Neural cell (in vitro differentiated cells): ENCODE data around the gene SMCO4. TPM values are rescaled to one million over a fixed set of nuclear protein-coding genes. Genes with fewer than 3 reads are reported as not detected.

Experiments used
- H2AFZ ChIP-seq: fragments of 200-600, 300-800 bp; sonication (generic), shearing (Covaris generic); 2 replicates; pipeline ENCODE4 v1.6.0; 2014; ENCODE audit warnings: low read depth, mild to moderate bottlenecking, antibody characterized with exemption, low read length, moderate library complexity
- H3F3A ChIP-seq: fragments of 200-600 bp; shearing (Covaris generic); 2 replicates; pipeline ENCODE4 v1.6.1; 2016; ENCODE audit warnings: mild to moderate bottlenecking, moderate library complexity, mixed read lengths, antibody characterized with exemption, low read length; ENCODE audit not compliant: insufficient read depth, poor library complexity, severe bottlenecking
- H3K27ac ChIP-seq: fragments of 200-600, 300-800 bp; sonication (generic), shearing (Covaris generic); 2 replicates; pipeline ENCODE4 v1.5.1; 2014; ENCODE audit warnings: mild to moderate bottlenecking, low read length, moderate library complexity
- H3K27me3 ChIP-seq: fragments of 300-800, 200-600 bp; sonication (generic), shearing (Covaris generic); 2 replicates; pipeline ENCODE4 v1.6.0; 2014; ENCODE audit warnings: mild to moderate bottlenecking, low read depth, low read length, moderate library complexity; ENCODE audit not compliant: insufficient read depth
- H3K36me3 ChIP-seq: fragments of 300-800, 200-600 bp; sonication (generic), shearing (Covaris generic); 2 replicates; pipeline ENCODE4 v1.5.1; 2014; ENCODE audit warnings: mild to moderate bottlenecking, antibody characterized with exemption, low read length, moderate library complexity; ENCODE audit not compliant: insufficient read depth
- H3K4me2 ChIP-seq: fragments of 300-800, 200-600 bp; sonication (generic), shearing (Covaris generic); 2 replicates; pipeline ENCODE4 v1.6.0; 2014; ENCODE audit warnings: mild to moderate bottlenecking, low read length
- H3K4me3 ChIP-seq: fragments of 300-800, 200-600 bp; sonication (generic), shearing (Covaris generic); 2 replicates; pipeline ENCODE4 v1.5.1; 2014; ENCODE audit warnings: mild to moderate bottlenecking, low read length, moderate library complexity
- H3K79me2 ChIP-seq: fragments of 200-600 bp; shearing (Covaris generic); replicated peaks from 2 replicates; pipeline ENCODE4 v1.6.0; 2014; ENCODE audit warnings: mild to moderate bottlenecking, low read length, moderate library complexity; ENCODE audit not compliant: insufficient read depth
- H3K9ac ChIP-seq: fragments of 300-800, 200-600 bp; sonication (generic), shearing (Covaris generic); 2 replicates; pipeline ENCODE4 v1.6.1; 2016; ENCODE audit warnings: mild to moderate bottlenecking, low read length, mixed read lengths
- H3K9me2 ChIP-seq: fragments of 200-600 bp; shearing (Covaris generic); 2 replicates; pipeline ENCODE4 v1.6.1; 2016; ENCODE audit warnings: mild to moderate bottlenecking, low read length, mixed read lengths; ENCODE audit not compliant: insufficient read depth
- H3K9me3 ChIP-seq: fragments of 200-600, 300-800 bp; sonication (generic), shearing (Covaris generic); 2 replicates; pipeline ENCODE4 v1.6.1; 2016; ENCODE audit warnings: mild to moderate bottlenecking, mixed run types, low read length, moderate library complexity, mixed read lengths
- H4K20me1 ChIP-seq: fragments of 200-600 bp; shearing (Covaris generic); 2 replicates; pipeline ENCODE4 v1.6.1; 2016; ENCODE audit warnings: mild to moderate bottlenecking, mixed run types; ENCODE audit not compliant: insufficient read depth
- EP300 ChIP-seq: fragments of 450-650 bp; conservative IDR thresholded peaks from 2 replicates; pipeline ENCODE4 v1.6.1; 2014; ENCODE audit warnings: antibody characterized with exemption, mild to moderate bottlenecking, moderate library complexity; ENCODE audit not compliant: poor library complexity, severe bottlenecking
- EZH2 ChIP-seq: fragments of 200-600, 300-800 bp; shearing (Covaris generic), sonication (generic); IDR thresholded peaks from 2 replicates; pipeline ENCODE4 v1.6.1; 2014; ENCODE audit warnings: antibody characterized with exemption, low read length, borderline replicate concordance, mild to moderate bottlenecking; ENCODE audit not compliant: insufficient read depth, poor library complexity, severe bottlenecking
- MXI1 ChIP-seq: fragments of 450-650 bp; conservative IDR thresholded peaks from 2 replicates; pipeline ENCODE4 v1.6.1; 2014; ENCODE audit warnings: antibody characterized with exemption, mild to moderate bottlenecking; ENCODE audit not compliant: poor library complexity, severe bottlenecking
- POLR2AphosphoS5 ChIP-seq: IDR thresholded peaks from 2 replicates; pipeline ENCODE4 v1.6.1; 2012
- RAD21 ChIP-seq: fragments of 450-650 bp; conservative IDR thresholded peaks from 2 replicates; pipeline ENCODE4 v1.6.1; 2014; ENCODE audit warnings: antibody characterized with exemption, mild to moderate bottlenecking, moderate library complexity
- SMC3 ChIP-seq: fragments of 450-650 bp; conservative IDR thresholded peaks from 2 replicates; pipeline ENCODE4 v1.6.1; 2014; ENCODE audit warnings: antibody characterized with exemption, mild to moderate bottlenecking, moderate library complexity; ENCODE audit not compliant: poor library complexity
- TAF1 ChIP-seq: IDR thresholded peaks from 2 replicates; pipeline ENCODE4 v1.6.1; 2012; ENCODE audit warnings: low read depth
- polyA plus RNA-seq: library from polyadenylated mRNA; depleted of rRNA; stranded (reverse); fragments of >200 nt; gene quantifications from 2 replicates; pipeline ENCODE4 v1.2.3, GENCODE V29; 2014
- TF ChIP-seq, protein P1 (sequence below): fragments of 450-650 bp; IDR thresholded peaks from 2 replicates; pipeline ENCODE4 v1.5.1; 2014; ENCODE audit warnings: antibody characterized with exemption, mild to moderate bottlenecking, moderate library complexity; ENCODE audit not compliant: poor library complexity, severe bottlenecking
- TF ChIP-seq, protein P2 (sequence below): IDR thresholded peaks from 2 replicates; pipeline ENCODE4 v1.6.1; 2012; ENCODE audit warnings: borderline replicate concordance

The SMCO4 gene
- polyA plus RNA-seq, 1 donor from 2014 or later, result 10.0 TPM

DNA sequence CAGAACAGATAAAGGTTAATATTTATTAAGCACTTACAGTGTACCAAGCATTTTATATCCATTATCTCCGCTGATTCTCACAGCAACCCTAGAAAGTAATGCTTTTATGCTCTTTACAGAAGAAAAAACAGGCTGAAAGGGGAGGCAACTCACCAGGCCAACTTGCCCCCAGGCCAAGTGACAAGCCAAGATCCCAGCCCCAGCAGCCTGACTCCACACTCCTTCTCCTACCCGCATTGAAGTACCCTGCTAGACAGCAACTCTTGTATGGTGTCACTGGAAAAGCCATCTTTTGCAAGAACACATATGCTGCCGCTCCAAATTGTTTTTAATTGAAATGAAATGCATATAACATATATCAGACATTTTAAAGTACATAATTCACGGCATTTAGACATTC, 25.6 kb downstream of the SMCO4 start:
- H3K79me2 ChIP-seq, result no peaks in the 10 kb centered on the region

DNA sequence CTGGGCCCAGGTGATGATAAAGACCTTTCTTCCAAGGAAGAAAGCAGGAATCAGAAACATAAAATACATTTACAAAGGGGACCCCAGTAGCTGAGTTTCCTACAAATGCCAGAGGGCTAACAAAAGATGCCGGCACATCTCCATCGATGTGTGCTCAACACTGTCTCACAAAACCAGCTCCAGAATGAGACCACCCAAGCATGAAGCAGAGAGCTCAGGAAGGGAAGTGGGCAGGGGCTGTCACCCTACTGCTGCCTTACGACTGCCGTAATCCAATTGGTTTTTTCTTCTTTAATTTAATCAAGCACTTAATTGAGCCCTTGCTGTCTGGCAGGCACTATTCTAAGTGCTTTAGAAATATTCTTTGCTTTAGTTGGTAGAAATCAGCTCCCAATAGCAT, 26.1 kb downstream of the SMCO4 start:
- Histone ChIP-seq H4K20me1 (no peaks in the 10 kb centered on the region), H3K27me3 (no peaks in the 10 kb centered on the region), H3K4me3 (no peak overlapping the region), H3K9me3 (no peaks in the 10 kb centered on the region), H3F3A (no peaks in the 10 kb centered on the region), H3K27ac (no peak overlapping the region), H2AFZ (no peak overlapping the region), H3K4me2 (no peak overlapping the region), H3K79me2 (no peaks in the 10 kb centered on the region), H3K36me3 (no peaks in the 10 kb centered on the region), H3K9ac (no peak overlapping the region), H3K9me2 (no peaks in the 10 kb centered on the region)
- no peak for TF ChIP-seq RAD21
- TF ChIP-seq MXI1, result no peak
- no peak for TF ChIP-seq TAF1
- TF ChIP-seq, protein P1, sequence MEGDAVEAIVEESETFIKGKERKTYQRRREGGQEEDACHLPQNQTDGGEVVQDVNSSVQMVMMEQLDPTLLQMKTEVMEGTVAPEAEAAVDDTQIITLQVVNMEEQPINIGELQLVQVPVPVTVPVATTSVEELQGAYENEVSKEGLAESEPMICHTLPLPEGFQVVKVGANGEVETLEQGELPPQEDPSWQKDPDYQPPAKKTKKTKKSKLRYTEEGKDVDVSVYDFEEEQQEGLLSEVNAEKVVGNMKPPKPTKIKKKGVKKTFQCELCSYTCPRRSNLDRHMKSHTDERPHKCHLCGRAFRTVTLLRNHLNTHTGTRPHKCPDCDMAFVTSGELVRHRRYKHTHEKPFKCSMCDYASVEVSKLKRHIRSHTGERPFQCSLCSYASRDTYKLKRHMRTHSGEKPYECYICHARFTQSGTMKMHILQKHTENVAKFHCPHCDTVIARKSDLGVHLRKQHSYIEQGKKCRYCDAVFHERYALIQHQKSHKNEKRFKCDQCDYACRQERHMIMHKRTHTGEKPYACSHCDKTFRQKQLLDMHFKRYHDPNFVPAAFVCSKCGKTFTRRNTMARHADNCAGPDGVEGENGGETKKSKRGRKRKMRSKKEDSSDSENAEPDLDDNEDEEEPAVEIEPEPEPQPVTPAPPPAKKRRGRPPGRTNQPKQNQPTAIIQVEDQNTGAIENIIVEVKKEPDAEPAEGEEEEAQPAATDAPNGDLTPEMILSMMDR, result no peak
- no peak for TF ChIP-seq EZH2
- no peak for TF ChIP-seq POLR2AphosphoS5
- no peak for TF ChIP-seq SMC3
- TF ChIP-seq, protein P2, sequence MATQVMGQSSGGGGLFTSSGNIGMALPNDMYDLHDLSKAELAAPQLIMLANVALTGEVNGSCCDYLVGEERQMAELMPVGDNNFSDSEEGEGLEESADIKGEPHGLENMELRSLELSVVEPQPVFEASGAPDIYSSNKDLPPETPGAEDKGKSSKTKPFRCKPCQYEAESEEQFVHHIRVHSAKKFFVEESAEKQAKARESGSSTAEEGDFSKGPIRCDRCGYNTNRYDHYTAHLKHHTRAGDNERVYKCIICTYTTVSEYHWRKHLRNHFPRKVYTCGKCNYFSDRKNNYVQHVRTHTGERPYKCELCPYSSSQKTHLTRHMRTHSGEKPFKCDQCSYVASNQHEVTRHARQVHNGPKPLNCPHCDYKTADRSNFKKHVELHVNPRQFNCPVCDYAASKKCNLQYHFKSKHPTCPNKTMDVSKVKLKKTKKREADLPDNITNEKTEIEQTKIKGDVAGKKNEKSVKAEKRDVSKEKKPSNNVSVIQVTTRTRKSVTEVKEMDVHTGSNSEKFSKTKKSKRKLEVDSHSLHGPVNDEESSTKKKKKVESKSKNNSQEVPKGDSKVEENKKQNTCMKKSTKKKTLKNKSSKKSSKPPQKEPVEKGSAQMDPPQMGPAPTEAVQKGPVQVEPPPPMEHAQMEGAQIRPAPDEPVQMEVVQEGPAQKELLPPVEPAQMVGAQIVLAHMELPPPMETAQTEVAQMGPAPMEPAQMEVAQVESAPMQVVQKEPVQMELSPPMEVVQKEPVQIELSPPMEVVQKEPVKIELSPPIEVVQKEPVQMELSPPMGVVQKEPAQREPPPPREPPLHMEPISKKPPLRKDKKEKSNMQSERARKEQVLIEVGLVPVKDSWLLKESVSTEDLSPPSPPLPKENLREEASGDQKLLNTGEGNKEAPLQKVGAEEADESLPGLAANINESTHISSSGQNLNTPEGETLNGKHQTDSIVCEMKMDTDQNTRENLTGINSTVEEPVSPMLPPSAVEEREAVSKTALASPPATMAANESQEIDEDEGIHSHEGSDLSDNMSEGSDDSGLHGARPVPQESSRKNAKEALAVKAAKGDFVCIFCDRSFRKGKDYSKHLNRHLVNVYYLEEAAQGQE, result no peak
- no peak for TF ChIP-seq EP300

More for the DNA sequence above, 25.6 kb downstream of the SMCO4 start:
- Histone ChIP-seq H3F3A (no peaks in the 10 kb centered on the region), H3K4me3 (no peak overlapping the region), H2AFZ (no peak overlapping the region), H3K27ac (no peak overlapping the region), H3K4me2 (no peak overlapping the region), H3K27me3 (no peaks in the 10 kb centered on the region), H3K9ac (no peak overlapping the region), H3K9me3 (no peaks in the 10 kb centered on the region), H3K36me3 (no peaks in the 10 kb centered on the region), H3K9me2 (no peaks in the 10 kb centered on the region), H4K20me1 (no peaks in the 10 kb centered on the region)
- no peak for TF ChIP-seq MXI1
- no peak for TF ChIP-seq RAD21
- no peak for TF ChIP-seq TAF1
- no peak for TF ChIP-seq EZH2
- TF ChIP-seq, protein P2, result no peak
- TF ChIP-seq, protein P1, result no peak
- TF ChIP-seq EP300, result no peak
- TF ChIP-seq POLR2AphosphoS5, result no peak
